Measurements from ENCODE around the gene SCMH1.

- TF ChIP-seq POLR2A (IDR thresholded peaks at IDR 0.05) (no peak), CTCF (IDR thresholded peaks at IDR 0.05) (no peak)
These were observed 236.2 kb downstream of the SCMH1 start for GRCh38 chr1:41005876-41006275.
